ENCODE results near the gene SIK1.
"Not testable (repeated sequence)": the region's sequence is repeated elsewhere in the genome, so short reads cannot be mapped to it uniquely, and the experiment has no call there.

DNA sequence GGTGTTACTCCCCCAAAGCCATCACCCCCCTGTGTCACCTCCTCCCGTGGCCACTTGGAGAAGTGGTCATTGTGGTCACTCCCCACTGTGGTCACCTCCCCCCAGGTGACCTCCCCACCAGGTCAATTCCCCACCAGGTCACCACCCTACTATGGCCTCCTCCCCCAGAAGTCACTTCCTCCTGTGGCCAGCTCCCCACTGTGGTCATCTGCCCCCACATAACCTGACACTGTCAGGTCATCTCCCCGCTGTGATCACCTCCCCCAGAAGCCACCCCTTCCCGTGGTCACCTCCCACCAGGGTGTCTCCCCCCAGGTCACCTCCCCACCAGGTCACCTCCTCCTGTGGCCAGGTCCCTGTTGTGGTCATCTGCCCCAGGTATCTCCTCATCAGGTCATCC is 28.9 kb downstream of the SIK1 start:
- not testable (repeated sequence) for TF ChIP-seq EZH2 (IDR thresholded peaks at IDR 0.05; ENCODE audit: low read length, missing control alignments)
- TF ChIP-seq, protein P1, sequence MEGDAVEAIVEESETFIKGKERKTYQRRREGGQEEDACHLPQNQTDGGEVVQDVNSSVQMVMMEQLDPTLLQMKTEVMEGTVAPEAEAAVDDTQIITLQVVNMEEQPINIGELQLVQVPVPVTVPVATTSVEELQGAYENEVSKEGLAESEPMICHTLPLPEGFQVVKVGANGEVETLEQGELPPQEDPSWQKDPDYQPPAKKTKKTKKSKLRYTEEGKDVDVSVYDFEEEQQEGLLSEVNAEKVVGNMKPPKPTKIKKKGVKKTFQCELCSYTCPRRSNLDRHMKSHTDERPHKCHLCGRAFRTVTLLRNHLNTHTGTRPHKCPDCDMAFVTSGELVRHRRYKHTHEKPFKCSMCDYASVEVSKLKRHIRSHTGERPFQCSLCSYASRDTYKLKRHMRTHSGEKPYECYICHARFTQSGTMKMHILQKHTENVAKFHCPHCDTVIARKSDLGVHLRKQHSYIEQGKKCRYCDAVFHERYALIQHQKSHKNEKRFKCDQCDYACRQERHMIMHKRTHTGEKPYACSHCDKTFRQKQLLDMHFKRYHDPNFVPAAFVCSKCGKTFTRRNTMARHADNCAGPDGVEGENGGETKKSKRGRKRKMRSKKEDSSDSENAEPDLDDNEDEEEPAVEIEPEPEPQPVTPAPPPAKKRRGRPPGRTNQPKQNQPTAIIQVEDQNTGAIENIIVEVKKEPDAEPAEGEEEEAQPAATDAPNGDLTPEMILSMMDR (conservative IDR thresholded peaks at IDR 0.05 in 1 of 2, IDR thresholded peaks at IDR 0.05 in 1 of 2; ENCODE audit: low read depth in 1 of 2, low read length in 2 of 2), result not testable (repeated sequence)

All from fibroblast of lung (primary cell).